GM12878 (cell line): Measurements from ENCODE around the gene ZNF415. TPM values are rescaled to one million over a fixed set of nuclear protein-coding genes. Genes with fewer than 3 reads are reported as not detected.

Source experiments
- ATAC-seq: fragments of 200-7000 bp; cut with Tn5 transposase; 3 replicates; pipeline ENCODE4 v1.9.1; 2020; ENCODE audit warnings: mild to moderate bottlenecking, moderate library complexity
- BruUV-seq: library from RNA; stranded (reverse); fragments of 400-500 nt; replicated peaks from 2 replicates; lab custom pipeline; 2021; lab: Mats Ljungman, UMichigan
- CTCF ChIA-PET: fragments of 300-600 bp; sonication (Branson Sonifier 250); formaldehyde crosslinking; extraction: SDS; loops from one replicate; lab custom pipeline; 2021; ENCODE audit warnings: inconsistent platforms; lab: Yijun Ruan, JAX
- POLR2A ChIA-PET: fragments of 350-600 bp; formaldehyde crosslinking; extraction: SDS; loops from one replicate; lab custom pipeline; 2021; ENCODE audit warnings: inconsistent platforms; lab: Charles Lee
- RAD21 ChIA-PET: fragments of 300-600 bp; sonication (Branson Sonifier 250); formaldehyde crosslinking; loops from one replicate; lab custom pipeline; 2023; ENCODE audit warnings: antibody characterized with exemption; ENCODE audit not compliant: unreplicated experiment; lab: Charles Lee
- SMC1A ChIA-PET: fragments of 300-600 bp; sonication (Branson Sonifier 250); formaldehyde crosslinking; loops from one replicate; lab custom pipeline; 2023; ENCODE audit not compliant: unreplicated experiment, uncharacterized antibody; lab: Charles Lee
- DNase-seq: peaks from one replicate; pipeline ENCODE4 v3.0.0-alpha.2; 2011; ENCODE audit warnings: low read depth, low spot score
- FAIRE-seq: peaks from 3 replicates; lab custom pipeline; 2011; peaks lifted over from hg19 to GRCh38; lab: Jason Lieb, UNC
- H2AFZ ChIP-seq: 2 replicates; pipeline ENCODE4 v1.6.0; 2011; ENCODE audit warnings: low read depth, low read length, control low read depth; ENCODE audit not compliant: control insufficient read depth
- H3K27ac ChIP-seq: 2 replicates; pipeline ENCODE4 v1.5.1; 2011; ENCODE audit warnings: control low read depth; ENCODE audit not compliant: control insufficient read depth, insufficient read depth
- H3K27me3 ChIP-seq, 2 experiments: replicated peaks in 1 of 2; 2 replicates each; pipeline versions ENCODE4 v1.6.0 to v1.6.1; 2011; ENCODE audit warnings: low read length in 1 of 2; ENCODE audit not compliant: control insufficient read depth in 2 of 2, insufficient read depth in 2 of 2
- H3K36me3 ChIP-seq, 2 experiments: 2 replicates each; pipeline ENCODE4 v1.5.1; 2011; ENCODE audit warnings: low read length in 1 of 2; ENCODE audit not compliant: control insufficient read depth in 2 of 2, insufficient read depth in 2 of 2
- H3K4me1 ChIP-seq: 2 replicates; pipeline ENCODE4 v1.6.1; 2011; ENCODE audit warnings: mild to moderate bottlenecking, low read length, moderate library complexity, mixed read lengths; ENCODE audit not compliant: control insufficient read depth, insufficient read depth
- H3K4me2 ChIP-seq: 2 replicates; pipeline ENCODE4 v1.6.0; 2011; ENCODE audit warnings: control low read depth; ENCODE audit not compliant: control insufficient read depth, insufficient read depth
- H3K4me3 ChIP-seq: fragments of 200-600 bp; sonication (generic); 2 replicates; pipeline ENCODE4 v1.5.1; 2016
- H3K79me2 ChIP-seq: 2 replicates; pipeline ENCODE4 v1.6.0; 2011; ENCODE audit warnings: low read length; ENCODE audit not compliant: control insufficient read depth, insufficient read depth
- H3K9ac ChIP-seq: 2 replicates; pipeline ENCODE4 v1.8.0; 2011; ENCODE audit warnings: low read length, control low read depth, mixed read lengths; ENCODE audit not compliant: control insufficient read depth, insufficient read depth
- H3K9me3 ChIP-seq: replicated peaks from 3 replicates; pipeline ENCODE4 v1.5.1; 2011; ENCODE audit warnings: mild to moderate bottlenecking, low read length; ENCODE audit not compliant: control insufficient read depth, insufficient read depth
- H4K20me1 ChIP-seq: 2 replicates; pipeline ENCODE4 v1.6.0; 2011; ENCODE audit not compliant: control insufficient read depth, insufficient read depth
- CEBPB ChIP-seq, 2 experiments: fragments of 150-350 bp in 1 of 2; IDR thresholded peaks; 2 replicates each; pipeline ENCODE4 v1.6.1; 2012 to 2014; ENCODE audit warnings: low read depth in 2 of 2, low read length in 2 of 2, borderline replicate concordance in 1 of 2, inconsistent platforms in 1 of 2
- FOXK2 ChIP-seq: fragments of 450-650 bp; IDR thresholded peaks from 2 replicates; pipeline ENCODE4 v1.6.1; 2017; ENCODE audit warnings: mild to moderate bottlenecking, moderate library complexity
- MEF2B ChIP-seq: fragments of 450-650 bp; IDR thresholded peaks from 2 replicates; pipeline ENCODE4 v1.6.1; 2018; ENCODE audit warnings: mild to moderate bottlenecking, moderate library complexity; ENCODE audit not compliant: partially characterized antibody, poor library complexity, severe bottlenecking
- MYC ChIP-seq: IDR thresholded peaks from 2 replicates; pipeline ENCODE4 v1.6.1; 2011; ENCODE audit warnings: mild to moderate bottlenecking, low read length, moderate library complexity, inconsistent platforms; ENCODE audit not compliant: insufficient read depth, insufficient replicate concordance, insufficient read length, severe bottlenecking
- PML ChIP-seq: IDR thresholded peaks from 2 replicates; pipeline ENCODE4 v1.6.1; 2012; ENCODE audit warnings: low read length, inconsistent platforms
- POLR2AphosphoS2 ChIP-seq: IDR thresholded peaks from 2 replicates; pipeline ENCODE4 v1.6.1; 2011; ENCODE audit warnings: low read depth, mild to moderate bottlenecking, low read length, improper control_type of control experiment, moderate library complexity
- POLR2AphosphoS5 ChIP-seq: IDR thresholded peaks from 2 replicates; pipeline ENCODE4 v1.6.1; 2011; ENCODE audit warnings: mild to moderate bottlenecking, low read length, inconsistent platforms
- RAD51 ChIP-seq: fragments of 450-650 bp; IDR thresholded peaks from 2 replicates; pipeline ENCODE4 v1.6.1; 2016; ENCODE audit warnings: moderate library complexity, mild to moderate bottlenecking, inconsistent platforms
- RELA ChIP-seq: fragments of 450-650 bp; IDR thresholded peaks from 2 replicates; pipeline ENCODE4 v1.8.0; 2014; ENCODE audit warnings: borderline replicate concordance; ENCODE audit not compliant: partially characterized antibody
- SMC3 ChIP-seq: IDR thresholded peaks from 2 replicates; pipeline ENCODE4 v1.6.1; 2011; ENCODE audit warnings: low read length, improper control_type of control experiment, borderline replicate concordance
- ZNF207 ChIP-seq: fragments of 450-650 bp; IDR thresholded peaks from 2 replicates; pipeline ENCODE4 v1.6.1; 2014; ENCODE audit warnings: antibody characterized with exemption, mild to moderate bottlenecking, borderline replicate concordance
- ZZZ3 ChIP-seq: IDR thresholded peaks from 2 replicates; pipeline ENCODE4 v1.6.1; 2011; ENCODE audit warnings: low read depth; ENCODE audit not compliant: control insufficient read depth, insufficient read length
- in situ Hi-C: fragments of 300-500 bp; cut with MboI; formaldehyde crosslinking; loops from 9 replicates; pipeline ENCODE4 v1.14.3; 2018; ENCODE audit warnings: mixed read lengths
- intact Hi-C: fragments of 100-400 bp; cut with micrococcal nuclease; formaldehyde crosslinking; loops from one replicate; pipeline ENCODE4 v1.14.2; 2022; ENCODE audit not compliant: unreplicated experiment
- polyA plus RNA-seq, 11 experiments: library from polyadenylated mRNA; depleted of rRNA in 4 of 11; unstranded in 6 of 11; stranded (reverse) in 5 of 11; fragments of >200 nt; fragmentation: Nextera tagmentation in 4 of 11; fragmentation: Illumina TruSeq in 1 of 11; extraction: Ambion mirVana in 4 of 11; extraction: Trizol in 1 of 11; gene quantifications; 1 replicate in 1 of 11; 2 replicates in 10 of 11; pipeline versions ENCODE4 v1.2.1 to v1.2.3, GENCODE V29; 2011 to 2016; ENCODE audit warnings: inconsistent platforms in 2 of 11, missing spikeins in 2 of 11, low read depth in 1 of 11
- total RNA-seq, 4 experiments: library from RNA; depleted of rRNA in 3 of 4; stranded (reverse); fragments of >200 nt in 3 of 4; fragmentation: Illumina TruSeq in 1 of 4; extraction: Trizol in 1 of 4; gene quantifications; 2 replicates each; pipeline versions ENCODE4 v1.2.1 to v1.2.3, GENCODE V29; 2013 to 2021
- TF ChIP-seq, protein P1 (sequence below): IDR thresholded peaks from 2 replicates; pipeline ENCODE4 v1.6.1; 2012; ENCODE audit warnings: low read length, inconsistent platforms

ZNF415 gene
- total and polyA plus RNA-seq, 10 of the 15 experiments (the other 5 are each of a cell fraction or from before 2014, with no cell fraction given): 0.03 to 0.13 (median 0.05) TPM; not detected in 6

DNA sequence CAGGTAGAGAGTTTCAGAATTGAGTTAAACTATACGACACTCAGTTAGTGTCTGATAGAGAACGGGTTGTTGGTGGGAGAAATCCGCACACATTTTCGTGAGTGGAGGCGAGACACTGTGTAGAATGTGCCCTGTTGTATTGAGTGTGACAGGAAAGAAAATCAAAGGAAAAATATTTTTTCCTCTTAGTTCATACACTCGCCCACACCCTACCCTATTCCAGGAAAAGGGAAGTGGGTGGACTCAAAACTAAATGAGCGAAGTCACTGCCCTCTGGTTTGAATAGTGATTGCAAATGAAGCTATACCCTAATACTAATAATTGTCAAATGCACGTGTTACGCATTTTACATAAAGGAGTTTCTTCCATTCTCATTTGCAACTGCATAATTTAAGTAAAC is 24.1 kb upstream of the ZNF415 start (continued):
- TF ChIP-seq ZZZ3 (no peak), MYC (no peak), POLR2AphosphoS5 (no peak), POLR2AphosphoS2 (no peak), CEBPB (IDR thresholded peaks at IDR 0.05; ENCODE audit: borderline replicate concordance in 1 of 2, low read depth in 2 of 2, low read length in 2 of 2) (no peak), PML (no peak), MEF2B (no peak), ZNF207 (no peak)
- TF ChIP-seq, protein P1, sequence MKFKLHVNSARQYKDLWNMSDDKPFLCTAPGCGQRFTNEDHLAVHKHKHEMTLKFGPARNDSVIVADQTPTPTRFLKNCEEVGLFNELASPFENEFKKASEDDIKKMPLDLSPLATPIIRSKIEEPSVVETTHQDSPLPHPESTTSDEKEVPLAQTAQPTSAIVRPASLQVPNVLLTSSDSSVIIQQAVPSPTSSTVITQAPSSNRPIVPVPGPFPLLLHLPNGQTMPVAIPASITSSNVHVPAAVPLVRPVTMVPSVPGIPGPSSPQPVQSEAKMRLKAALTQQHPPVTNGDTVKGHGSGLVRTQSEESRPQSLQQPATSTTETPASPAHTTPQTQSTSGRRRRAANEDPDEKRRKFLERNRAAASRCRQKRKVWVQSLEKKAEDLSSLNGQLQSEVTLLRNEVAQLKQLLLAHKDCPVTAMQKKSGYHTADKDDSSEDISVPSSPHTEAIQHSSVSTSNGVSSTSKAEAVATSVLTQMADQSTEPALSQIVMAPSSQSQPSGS: no peak

DNA sequence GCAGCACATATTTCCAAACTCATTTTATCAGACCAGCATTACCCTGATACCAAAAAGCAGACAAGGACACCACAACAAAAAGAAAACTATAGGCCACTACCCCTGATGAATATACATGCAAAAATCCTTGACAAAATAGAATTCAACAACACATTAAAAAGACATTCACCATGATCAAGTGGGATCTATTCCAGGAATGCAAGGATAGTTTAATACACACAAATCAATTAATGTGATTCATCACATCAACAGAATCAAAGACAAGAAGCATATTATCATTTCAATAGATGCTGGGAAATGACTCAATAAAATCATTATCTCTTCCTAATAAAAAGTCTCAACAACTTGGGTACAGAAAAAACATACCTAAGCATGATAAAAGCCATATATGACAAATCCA is 14.9 kb upstream of the ZNF415 start:
- FAIRE-seq: no peak
- in situ Hi-C loops (no loop called here), intact Hi-C loops (no loop called here)
- DNase-seq: no peak
- Histone ChIP-seq H3K27ac (no peak overlapping the region), H3K9me3 (peaks cover 14% of the 10 kb centered on the region), H3K79me2 (no peaks in the 10 kb centered on the region), H3K4me1 (no peaks in the 10 kb centered on the region), H4K20me1 (no peaks in the 10 kb centered on the region), H3K9ac (no peak overlapping the region), H3K4me2 (no peak overlapping the region), H3K36me3 (no peaks in the 10 kb centered on the region; a peak in 2 of 4 replicates), H3K4me3 (no peak overlapping the region), H2AFZ (no peak overlapping the region), H3K27me3 (no peaks in the 10 kb centered on the region)
- ChIA-PET SMC1A (no interaction called here), CTCF (no interaction called here), RAD21 (no interaction called here), POLR2A (no interaction called here)
- TF ChIP-seq SMC3 (no peak), RAD51 (no peak), RELA (no peak), FOXK2 (no peak)
- no peak for ATAC-seq
- BruUV-seq: no TSS peak
